Fibroblast of mammary gland (primary cell): Measurements from ENCODE around the gene RPL35.

ENCODE experiments used
- DNase-seq: peaks from one replicate; pipeline ENCODE4 v3.0.0-alpha.2; 2010; ENCODE audit warnings: low read depth
- H3K4me3 ChIP-seq: 2 replicates; pipeline ENCODE4 v1.5.1; 2011; ENCODE audit warnings: low read depth, mild to moderate bottlenecking, low read length, moderate library complexity; ENCODE audit not compliant: control insufficient read depth
- CTCF ChIP-seq: conservative IDR thresholded peaks from 2 replicates; pipeline ENCODE4 v1.5.1; 2011; ENCODE audit warnings: low read depth, low read length, inconsistent platforms; ENCODE audit not compliant: control insufficient read depth, insufficient read depth

RPL35 gene

GRCh38 chr9:124878021-124878420 is 16.3 kb upstream of the RPL35 start:
- H3K4me3 ChIP-seq = no peak overlapping the region
- TF ChIP-seq CTCF = no peak
- DNase-seq = no peak

- no peak for DNase-seq
- no peak for TF ChIP-seq CTCF
- H3K4me3 ChIP-seq = no peak overlapping the region
Measured at GRCh38 chr9:124877021-124877782, 15.4 kb upstream of the RPL35 start.

GRCh38 chr9:124875501-124875900 is 13.7 kb upstream of the RPL35 start:
- no peak for DNase-seq
- H3K4me3 ChIP-seq = no peak overlapping the region
- no peak for TF ChIP-seq CTCF

GRCh38 chr9:124873664-124874063 is 11.9 kb upstream of the RPL35 start:
- no peak overlapping the region for H3K4me3 ChIP-seq
- DNase-seq = no peak
- no peak for TF ChIP-seq CTCF

GRCh38 chr9:124871156-124871561 is 9.4 kb upstream of the RPL35 start:
- TF ChIP-seq CTCF = no peak
- H3K4me3 ChIP-seq = peak overlapping the region; percentile 93
- no peak for DNase-seq

- TF ChIP-seq CTCF = no peak
- no peak for DNase-seq
- H3K4me3 ChIP-seq = peak overlapping the region; percentile 93
Measured at GRCh38 chr9:124870723-124871122, 9.0 kb upstream of the RPL35 start.
